NCI-H1092 (cell line): ENCODE results near the gene RIC8A.

Experiments
- DNase-seq: peaks from one replicate; lab custom pipeline; 2025; lab: John Stamatoyannopoulos, UW

RIC8A gene

GRCh38 chr11:244376-244775 lies 36.9 kb downstream of the RIC8A start:
- DNase-seq: no peak

- DNase-seq: no peak
Measured at GRCh38 chr11:249062-249461, 41.6 kb downstream of the RIC8A start.

GRCh38 chr11:250274-250673 lies 42.8 kb downstream of the RIC8A start:
- no peak for DNase-seq

GRCh38 chr11:250740-251299 lies 43.3 kb downstream of the RIC8A start:
- DNase-seq: no peak

GRCh38 chr11:251550-251949 lies 44.0 kb downstream of the RIC8A start:
- DNase-seq: no peak

- DNase-seq: no peak
Measured at GRCh38 chr11:252666-253065, 45.2 kb downstream of the RIC8A start.

- no peak for DNase-seq
Measured at GRCh38 chr11:253160-253885, 45.8 kb downstream of the RIC8A start.

- no peak for DNase-seq
Measured at GRCh38 chr11:253886-254270, 46.4 kb downstream of the RIC8A start.

GRCh38 chr11:255176-255575 lies 47.7 kb downstream of the RIC8A start:
- no peak for DNase-seq

GRCh38 chr11:255816-256215 lies 48.3 kb downstream of the RIC8A start:
- DNase-seq: no peak

- no peak for DNase-seq
Measured at GRCh38 chr11:256952-257737, 49.6 kb downstream of the RIC8A start.

- DNase-seq: no peak
Measured at GRCh38 chr11:257766-258493, 50.4 kb downstream of the RIC8A start.

- no peak for DNase-seq
Measured at GRCh38 chr11:259413-259812, 51.9 kb downstream of the RIC8A start.

- no peak for DNase-seq
Measured at GRCh38 chr11:261624-262023, 54.1 kb downstream of the RIC8A start.
